Colonic mucosa (tissue), 4 donors: ENCODE results near the gene DAAM2. TPM values are rescaled to one million over a fixed set of nuclear protein-coding genes. Genes with fewer than 3 reads are reported as not detected.

Source experiments
- DNase-seq: peaks from one replicate; pipeline ENCODE4 v3.0.0-alpha.2; 2020
- H3K27ac ChIP-seq: fragments of 200-600 bp; one replicate; pipeline ENCODE4 v1.8.0; 2021
- H3K27me3 ChIP-seq: fragments of 200-600 bp; one replicate; pipeline ENCODE4 v1.8.0; 2021
- H3K36me3 ChIP-seq: fragments of 200-600 bp; one replicate; pipeline ENCODE4 v1.8.0; 2021
- H3K4me1 ChIP-seq: fragments of 200-600 bp; one replicate; pipeline ENCODE4 v1.8.0; 2021; ENCODE audit warnings: mild to moderate bottlenecking
- H3K4me3 ChIP-seq: fragments of 200-600 bp; one replicate; pipeline ENCODE4 v1.8.0; 2021
- H3K9ac ChIP-seq, 2 donors: one replicate each; pipeline ENCODE4 v1.7.0; 2013; ENCODE audit warnings: control low read depth in 2 of 2, low read depth in 2 of 2, low read length in 2 of 2
- H3K9me3 ChIP-seq: fragments of 200-600 bp; one replicate; pipeline ENCODE4 v1.8.0; 2021
- CTCF ChIP-seq: fragments of 200-600 bp; IDR thresholded peaks from one replicate; pipeline ENCODE4 v1.8.0; 2022; ENCODE audit warnings: antibody characterized with exemption, mild to moderate bottlenecking
- intact Hi-C: fragments of 100-400 bp; cut with DNase I; formaldehyde crosslinking; loops from one replicate; pipeline ENCODE4 v1.14.1; 2022
- total RNA-seq, 2 donors: library from RNA; stranded (reverse); fragmentation: NEBNext Ultra II Directional in 1 of 2; extraction: Animal tissue kit (Norgen Biotek cat#: 25700) in 1 of 2; gene quantifications; one replicate each; pipeline ENCODE4 v1.2.1, GENCODE V29; 2021
- donor health status: healthy.
- donor health status: DM: no; HTN: no; CAD: no.
- donor health status: DM: no; HTN: no; CAD: no.

Gene DAAM2
- total RNA-seq, 2 donors from 2014 or later, result 3.6 to 6.9 TPM

GRCh38 chr6:39887692-39888450 is 95.7 kb downstream of the DAAM2 start:
- Histone ChIP-seq H3K27ac (peak overlapping the region; percentile 22), H3K4me3 (no peak overlapping the region), H3K36me3 (no peaks in the 10 kb centered on the region), H3K27me3 (no peaks in the 10 kb centered on the region), H3K4me1 (no peaks in the 10 kb centered on the region), H3K9ac (no peak overlapping the region), H3K9me3 (no peaks in the 10 kb centered on the region)
- intact Hi-C loops, result no loop called here
- no peak for TF ChIP-seq CTCF
- DNase-seq, result peak; percentile 34

GRCh38 chr6:39889229-39889628 is 97.1 kb downstream of the DAAM2 start:
- H3K36me3 ChIP-seq, result no peaks in the 10 kb centered on the region
- DNase-seq, result no peak
- H3K27ac ChIP-seq, result no peak overlapping the region
- no peak for TF ChIP-seq CTCF
- H3K4me3 ChIP-seq, result no peak overlapping the region
- no peaks in the 10 kb centered on the region for H3K9me3 ChIP-seq
- intact Hi-C loops, result no loop called here
- H3K4me1 ChIP-seq, result no peaks in the 10 kb centered on the region
- no peaks in the 10 kb centered on the region for H3K27me3 ChIP-seq
- H3K9ac ChIP-seq, result no peak overlapping the region

GRCh38 chr6:39891353-39891752 is 99.2 kb downstream of the DAAM2 start:
- Histone ChIP-seq H3K27me3 (no peaks in the 10 kb centered on the region), H3K27ac (no peak overlapping the region), H3K9me3 (no peaks in the 10 kb centered on the region), H3K9ac (no peak overlapping the region), H3K36me3 (no peaks in the 10 kb centered on the region), H3K4me1 (no peaks in the 10 kb centered on the region), H3K4me3 (no peak overlapping the region)
- intact Hi-C loops, result loop anchor here (5.0 kb wide), 1 partner anchor 514 kb away; no protein-coding TSS in a partner anchor
- no peak for DNase-seq
- no peak for TF ChIP-seq CTCF

- TF ChIP-seq CTCF, result no peak
- H3K4me1 ChIP-seq, result no peaks in the 10 kb centered on the region
- no peaks in the 10 kb centered on the region for H3K27me3 ChIP-seq
- no peaks in the 10 kb centered on the region for H3K36me3 ChIP-seq
- H3K27ac ChIP-seq, result no peak overlapping the region
- H3K9me3 ChIP-seq, result no peaks in the 10 kb centered on the region
- intact Hi-C loops, result loop anchor here (5.0 kb wide), 1 partner anchor 515 kb away; no protein-coding TSS in a partner anchor
- H3K9ac ChIP-seq, result no peak overlapping the region
- DNase-seq, result no peak
- H3K4me3 ChIP-seq, result no peak overlapping the region
These were observed 99.8 kb downstream of the DAAM2 start for GRCh38 chr6:39891976-39892375.

GRCh38 chr6:39892490-39893129 is 100.4 kb downstream of the DAAM2 start:
- Histone ChIP-seq H3K4me3 (no peak overlapping the region), H3K4me1 (no peaks in the 10 kb centered on the region), H3K36me3 (no peaks in the 10 kb centered on the region), H3K9me3 (no peaks in the 10 kb centered on the region), H3K27me3 (no peaks in the 10 kb centered on the region), H3K27ac (no peak overlapping the region), H3K9ac (no peak overlapping the region)
- peak; percentile 55 for DNase-seq
- intact Hi-C loops, result loop anchor here (5.0 kb wide), 1 partner anchor 515 kb away; no protein-coding TSS in a partner anchor
- peak; percentile 50 for TF ChIP-seq CTCF
